ENCODE results near the gene PSME3IP1. TPM values are rescaled to one million over a fixed set of nuclear protein-coding genes. Genes with fewer than 3 reads are reported as not detected.

The PSME3IP1 gene
- polyA plus RNA-seq (2012; ENCODE audit: insufficient read length, low read depth), result 49.8 TPM

- TF ChIP-seq TAF1 (IDR thresholded peaks at IDR 0.05; ENCODE audit: borderline replicate concordance, insufficient read depth, low read length) (peak; percentile 38; the same call in 1 of the 2 replicates), REST (IDR thresholded peaks at IDR 0.05; ENCODE audit: insufficient read depth in 1 of 2, low read depth in 2 of 2, low read length in 2 of 2) (no peak), POLR2AphosphoS5 (IDR thresholded peaks at IDR 0.05; ENCODE audit: low read depth, low read length) (peak; percentile 57; the same call in 1 of the 2 replicates), FOXP2 (optimal IDR thresholded peaks at IDR 0.05; ENCODE audit: borderline replicate concordance, extremely low read depth, extremely low read length, insufficient read depth) (no peak), SIN3A (IDR thresholded peaks at IDR 0.05; ENCODE audit: borderline replicate concordance, insufficient read depth, low read length) (no peak)
Observed at GRCh38 chr16:57185945-57186871, at the start of gene PSME3IP1, which contains the start of gene RSPRY1. Gene PSME3IP1, minus strand, starts transcription at chr16:57186039. Its CDS starts 12,185 bp downstream, at chr16:57173854. Gene RSPRY1, plus strand, starts transcription at chr16:57186329. Its CDS starts 18,330 bp downstream, at chr16:57204659.

- no peak for TF ChIP-seq REST (IDR thresholded peaks at IDR 0.05; ENCODE audit: insufficient read depth in 1 of 2, low read depth in 2 of 2, low read length in 2 of 2)
Observed at GRCh38 chr16:57235128-57236021, 49.5 kb upstream of the PSME3IP1 start.

- TF ChIP-seq SIN3A (IDR thresholded peaks at IDR 0.05; ENCODE audit: borderline replicate concordance, insufficient read depth, low read length) (no peak), POLR2AphosphoS5 (IDR thresholded peaks at IDR 0.05; ENCODE audit: low read depth, low read length) (no peak), FOXP2 (optimal IDR thresholded peaks at IDR 0.05; ENCODE audit: borderline replicate concordance, extremely low read depth, extremely low read length, insufficient read depth) (no peak), REST (IDR thresholded peaks at IDR 0.05; ENCODE audit: insufficient read depth in 1 of 2, low read depth in 2 of 2, low read length in 2 of 2) (no peak), TAF1 (IDR thresholded peaks at IDR 0.05; ENCODE audit: borderline replicate concordance, insufficient read depth, low read length) (no peak)
Observed at GRCh38 chr16:57234707-57235092, 48.9 kb upstream of the PSME3IP1 start.

GRCh38 chr16:57233944-57234706, 48.3 kb upstream of the PSME3IP1 start:
- TF ChIP-seq SIN3A (IDR thresholded peaks at IDR 0.05; ENCODE audit: borderline replicate concordance, insufficient read depth, low read length) (no peak), REST (IDR thresholded peaks at IDR 0.05; ENCODE audit: insufficient read depth in 1 of 2, low read depth in 2 of 2, low read length in 2 of 2) (no peak), POLR2AphosphoS5 (IDR thresholded peaks at IDR 0.05; ENCODE audit: low read depth, low read length) (no peak)

Data from PFSK-1 (cell line).